Keratinocyte (primary cell): ENCODE measurements around the gene AMBP. TPM values are rescaled to one million over a fixed set of nuclear protein-coding genes. Genes with fewer than 3 reads are reported as not detected.

ENCODE experiments used
- DNase-seq: peaks from one replicate; pipeline ENCODE4 v3.0.0-alpha.2; 2011; ENCODE audit warnings: low read depth, missing footprints, low spot score
- FAIRE-seq: peaks from 2 replicates; lab custom pipeline; 2011; peaks lifted over from hg19 to GRCh38; lab: Jason Lieb, UNC
- H2AFZ ChIP-seq: 2 replicates; pipeline ENCODE4 v1.6.0; 2012; ENCODE audit warnings: low read length, control low read depth, inconsistent platforms; ENCODE audit not compliant: control insufficient read depth
- H3K27ac ChIP-seq: 2 replicates; pipeline ENCODE4 v1.5.1; 2011; ENCODE audit warnings: low read length; ENCODE audit not compliant: control insufficient read depth, insufficient read depth
- H3K27me3 ChIP-seq: 3 replicates; pipeline ENCODE4 v1.6.0; 2011; ENCODE audit warnings: low read length; ENCODE audit not compliant: control insufficient read depth, insufficient read depth; ENCODE audit errors: extremely low read depth
- H3K36me3 ChIP-seq, 2 experiments: 2 replicates in 1 of 2; 3 replicates in 1 of 2; pipeline ENCODE4 v1.5.1; 2011; ENCODE audit warnings: low read length in 2 of 2, mild to moderate bottlenecking in 1 of 2; ENCODE audit not compliant: control insufficient read depth in 2 of 2, insufficient read depth in 2 of 2; ENCODE audit errors: extremely low read depth in 1 of 2
- H3K4me1 ChIP-seq: 3 replicates; pipeline ENCODE4 v1.5.1; 2011; ENCODE audit warnings: low read length; ENCODE audit not compliant: control insufficient read depth, insufficient read depth; ENCODE audit errors: extremely low read depth
- H3K4me2 ChIP-seq: 3 replicates; pipeline ENCODE4 v1.6.0; 2011; ENCODE audit warnings: low read depth, low read length; ENCODE audit not compliant: control insufficient read depth, insufficient read depth; ENCODE audit errors: extremely low read depth
- H3K4me3 ChIP-seq, 3 experiments: fragments of 200-600 bp in 1 of 3; sonication (generic) in 1 of 3; 2 replicates in 2 of 3; 3 replicates in 1 of 3; pipeline ENCODE4 v1.5.1; 2011 to 2016; ENCODE audit warnings: low read length in 3 of 3, mild to moderate bottlenecking in 3 of 3, control low read depth in 2 of 3, inconsistent platforms in 1 of 3, low read depth in 1 of 3, mixed read lengths in 1 of 3, mixed run types in 1 of 3, moderate library complexity in 1 of 3; ENCODE audit not compliant: control insufficient read depth in 2 of 3, insufficient read depth in 2 of 3; ENCODE audit errors: extremely low read depth in 1 of 3
- H3K79me2 ChIP-seq: 2 replicates; pipeline ENCODE4 v1.6.0; 2012; ENCODE audit warnings: low read length; ENCODE audit not compliant: control insufficient read depth, insufficient read depth
- H3K9ac ChIP-seq: 3 replicates; pipeline ENCODE4 v1.6.0; 2011; ENCODE audit warnings: low read length; ENCODE audit not compliant: control insufficient read depth, insufficient read depth; ENCODE audit errors: extremely low read depth
- H3K9me1 ChIP-seq: 3 replicates; pipeline ENCODE4 v1.6.0; 2011; ENCODE audit warnings: low read length; ENCODE audit not compliant: control insufficient read depth, insufficient read depth; ENCODE audit errors: extremely low read depth
- H3K9me3 ChIP-seq: 2 replicates; pipeline ENCODE4 v1.5.1; 2012; ENCODE audit warnings: low read depth, low read length; ENCODE audit not compliant: control insufficient read depth
- H4K20me1 ChIP-seq: 3 replicates; pipeline ENCODE4 v1.6.0; 2011; ENCODE audit warnings: low read length; ENCODE audit not compliant: control insufficient read depth, insufficient read depth; ENCODE audit errors: extremely low read depth
- EZH2 ChIP-seq: IDR thresholded peaks from one replicate; pipeline ENCODE4 v1.6.1; 2012; ENCODE audit warnings: inconsistent platforms, mild to moderate bottlenecking, low read length, moderate library complexity
- dilution Hi-C: fragments of 300-500 bp; cut with MboI; formaldehyde crosslinking; loops from one replicate; pipeline ENCODE4 v1.7.0; 2020; ENCODE audit warnings: low sequenced_read_pairs; ENCODE audit not compliant: extremely low pct_ligation_motif_present
- polyA plus RNA-seq, 5 experiments: library from polyadenylated mRNA; depleted of rRNA in 3 of 5; stranded (reverse) in 3 of 5; stranded (forward) in 1 of 5; unstranded in 1 of 5; fragments of >200 nt; gene quantifications; 1 replicate in 1 of 5; 2 replicates in 3 of 5; 3 replicates in 1 of 5; pipeline versions ENCODE4 v1.2.1 to v1.2.3, GENCODE V29; 2011 to 2012; ENCODE audit warnings: missing spikeins in 2 of 5, low read depth in 1 of 5, low replicate concordance in 1 of 5
- TF ChIP-seq, protein P1 (sequence below), 3 experiments: IDR thresholded peaks in 1 of 3; conservative IDR thresholded peaks in 1 of 3; optimal IDR thresholded peaks in 1 of 3; 2 replicates in 2 of 3; 3 replicates in 1 of 3; pipeline versions ENCODE3 to v1.5.1; 2011; ENCODE audit warnings: low read length in 3 of 3, mild to moderate bottlenecking in 3 of 3, moderate library complexity in 2 of 3, control low read depth in 1 of 3, inconsistent platforms in 1 of 3; ENCODE audit not compliant: insufficient read depth in 2 of 3; ENCODE audit errors: extremely low read depth in 1 of 3

The AMBP gene
- polyA plus RNA-seq, 1 donor (not counting 4 experiments of a cell fraction or from before 2014, with no cell fraction given), result not detected

- Histone ChIP-seq H3K9me3 (no peaks in the 10 kb centered on the region), H3K27me3 (no peaks in the 10 kb centered on the region), H3K36me3 (peaks cover 0 to 10% of the 10 kb centered on the region in 2 experiments), H3K79me2 (no peaks in the 10 kb centered on the region), H3K4me1 (peaks cover 9% of the 10 kb centered on the region), H3K4me2 (no peak overlapping the region), H2AFZ (no peak overlapping the region), H3K9ac (no peak overlapping the region), H3K27ac (no peak overlapping the region), H3K4me3 (no peak overlapping the region), H4K20me1 (no peaks in the 10 kb centered on the region), H3K9me1 (no peaks in the 10 kb centered on the region)
- no peak for DNase-seq
- FAIRE-seq, result no peak
- dilution Hi-C loops, result no loop called here
- no peak for TF ChIP-seq EZH2
- TF ChIP-seq, protein P1, sequence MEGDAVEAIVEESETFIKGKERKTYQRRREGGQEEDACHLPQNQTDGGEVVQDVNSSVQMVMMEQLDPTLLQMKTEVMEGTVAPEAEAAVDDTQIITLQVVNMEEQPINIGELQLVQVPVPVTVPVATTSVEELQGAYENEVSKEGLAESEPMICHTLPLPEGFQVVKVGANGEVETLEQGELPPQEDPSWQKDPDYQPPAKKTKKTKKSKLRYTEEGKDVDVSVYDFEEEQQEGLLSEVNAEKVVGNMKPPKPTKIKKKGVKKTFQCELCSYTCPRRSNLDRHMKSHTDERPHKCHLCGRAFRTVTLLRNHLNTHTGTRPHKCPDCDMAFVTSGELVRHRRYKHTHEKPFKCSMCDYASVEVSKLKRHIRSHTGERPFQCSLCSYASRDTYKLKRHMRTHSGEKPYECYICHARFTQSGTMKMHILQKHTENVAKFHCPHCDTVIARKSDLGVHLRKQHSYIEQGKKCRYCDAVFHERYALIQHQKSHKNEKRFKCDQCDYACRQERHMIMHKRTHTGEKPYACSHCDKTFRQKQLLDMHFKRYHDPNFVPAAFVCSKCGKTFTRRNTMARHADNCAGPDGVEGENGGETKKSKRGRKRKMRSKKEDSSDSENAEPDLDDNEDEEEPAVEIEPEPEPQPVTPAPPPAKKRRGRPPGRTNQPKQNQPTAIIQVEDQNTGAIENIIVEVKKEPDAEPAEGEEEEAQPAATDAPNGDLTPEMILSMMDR (optimal IDR thresholded peaks at IDR 0.05 in 1 of 3, IDR thresholded peaks at IDR 0.05 in 1 of 3, conservative IDR thresholded peaks at IDR 0.05 in 1 of 3; ENCODE audit: extremely low read depth in 1 of 3, insufficient read depth in 2 of 3, low read length in 3 of 3), result no peak
Observed at GRCh38 chr9:114034661-114035062, 43.4 kb downstream of the AMBP start.

GRCh38 chr9:114034196-114034595 is 43.9 kb downstream of the AMBP start:
- H2AFZ ChIP-seq, result no peak overlapping the region
- H3K79me2 ChIP-seq, result no peaks in the 10 kb centered on the region
- H3K9ac ChIP-seq, result no peak overlapping the region
- FAIRE-seq (no peak), DNase-seq (no peak)
- no peaks in the 10 kb centered on the region for H3K27me3 ChIP-seq
- H3K4me2 ChIP-seq, result no peak overlapping the region
- H3K4me3 ChIP-seq, result no peak overlapping the region
- dilution Hi-C loops, result no loop called here
- H3K4me1 ChIP-seq, result peaks cover 9% of the 10 kb centered on the region
- no peaks in the 10 kb centered on the region for H4K20me1 ChIP-seq
- no peaks in the 10 kb centered on the region for H3K9me3 ChIP-seq
- TF ChIP-seq EZH2, result no peak
- TF ChIP-seq, protein P1 (optimal IDR thresholded peaks at IDR 0.05 in 1 of 3, IDR thresholded peaks at IDR 0.05 in 1 of 3, conservative IDR thresholded peaks at IDR 0.05 in 1 of 3; ENCODE audit: extremely low read depth in 1 of 3, insufficient read depth in 2 of 3, low read length in 3 of 3), result no peak
- peaks cover 0 to 10% of the 10 kb centered on the region in 2 experiments for H3K36me3 ChIP-seq
- H3K9me1 ChIP-seq, result no peaks in the 10 kb centered on the region
- no peak overlapping the region for H3K27ac ChIP-seq
